RCC 7860 (cell line): ENCODE measurements around the gene CWF19L1.

Experiments
- DNase-seq: peaks from one replicate; pipeline ENCODE4 v3.0.0-alpha.2; 2015; ENCODE audit warnings: low spot score
- FAIRE-seq: peaks from 2 replicates; lab custom pipeline; 2012; peaks lifted over from hg19 to GRCh38; lab: Jason Lieb, UNC

Gene CWF19L1

GRCh38 chr10:100183481-100183880 is 84.0 kb downstream of the CWF19L1 start:
- FAIRE-seq (no peak), DNase-seq (no peak)

DNA sequence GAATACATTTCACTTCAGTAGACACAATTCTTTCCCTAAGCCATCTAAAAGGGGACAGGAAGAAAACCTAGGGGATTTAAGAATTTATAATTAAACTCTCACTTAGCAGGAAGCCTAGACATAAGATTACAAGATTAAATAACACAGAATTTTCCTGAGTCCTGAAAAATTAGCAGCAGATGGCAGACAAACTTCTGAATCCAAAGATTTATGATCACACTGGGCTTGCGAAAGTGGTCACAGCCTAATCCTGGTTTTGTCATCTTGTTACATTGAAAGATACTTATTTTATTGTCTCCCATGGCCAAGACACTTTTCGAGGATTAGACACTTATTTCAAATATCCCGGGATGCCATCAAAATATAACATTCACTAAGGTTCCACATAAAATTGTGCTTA is 84.5 kb downstream of the CWF19L1 start:
- DNase-seq (no peak), FAIRE-seq (no peak)
